Parathyroid adenoma (tissue), 2 donors: ENCODE results near the gene MGAT4B.
"Not testable (repeated sequence)": the region's sequence is repeated elsewhere in the genome, so short reads cannot be mapped to it uniquely, and the experiment has no call there.

Experiments
- H2AFZ ChIP-seq: fragments of 300-600 bp; sonication (generic); one replicate; pipeline ENCODE4 v1.7.0; 2017; ENCODE audit warnings: antibody characterized with exemption, mild to moderate bottlenecking
- H3K27ac ChIP-seq: fragments of 300-600 bp; sonication (generic); one replicate; pipeline ENCODE4 v1.7.0; 2017
- H3K27me3 ChIP-seq: fragments of 300-600 bp; sonication (generic); one replicate; pipeline ENCODE4 v1.7.0; 2017; ENCODE audit warnings: low read length; ENCODE audit not compliant: control insufficient read depth, insufficient read depth
- H3K36me3 ChIP-seq: fragments of 300-600 bp; sonication (generic); one replicate; pipeline ENCODE4 v1.7.0; 2017; ENCODE audit warnings: low read length; ENCODE audit not compliant: control insufficient read depth, insufficient read depth
- H3K4me1 ChIP-seq: fragments of 300-600 bp; sonication (generic); one replicate; pipeline ENCODE4 v1.7.0; 2017; ENCODE audit warnings: control low read depth
- H3K4me2 ChIP-seq: fragments of 300-600 bp; sonication (generic); one replicate; pipeline ENCODE4 v1.7.0; 2017; ENCODE audit warnings: low read length
- H3K4me3 ChIP-seq: fragments of 300-600 bp; sonication (generic); one replicate; pipeline ENCODE4 v1.7.0; 2017; ENCODE audit warnings: low read depth, low read length
- H3K79me2 ChIP-seq: fragments of 300-600 bp; sonication (generic); one replicate; pipeline ENCODE4 v1.7.0; 2017; ENCODE audit warnings: control low read depth
- H3K9ac ChIP-seq: fragments of 300-600 bp; sonication (generic); one replicate; pipeline ENCODE4 v1.7.0; 2017; ENCODE audit warnings: mild to moderate bottlenecking
- H3K9me3 ChIP-seq: fragments of 300-600 bp; sonication (generic); one replicate; pipeline ENCODE4 v1.7.0; 2017; ENCODE audit warnings: low read length; ENCODE audit not compliant: control insufficient read depth
- CTCF ChIP-seq: fragments of 300-600 bp; sonication (generic); IDR thresholded peaks from one replicate; pipeline ENCODE4 v1.7.0; 2017; ENCODE audit warnings: antibody characterized with exemption, mild to moderate bottlenecking
- donor health status: primary hyperparathyroidism.

The MGAT4B gene

DNA sequence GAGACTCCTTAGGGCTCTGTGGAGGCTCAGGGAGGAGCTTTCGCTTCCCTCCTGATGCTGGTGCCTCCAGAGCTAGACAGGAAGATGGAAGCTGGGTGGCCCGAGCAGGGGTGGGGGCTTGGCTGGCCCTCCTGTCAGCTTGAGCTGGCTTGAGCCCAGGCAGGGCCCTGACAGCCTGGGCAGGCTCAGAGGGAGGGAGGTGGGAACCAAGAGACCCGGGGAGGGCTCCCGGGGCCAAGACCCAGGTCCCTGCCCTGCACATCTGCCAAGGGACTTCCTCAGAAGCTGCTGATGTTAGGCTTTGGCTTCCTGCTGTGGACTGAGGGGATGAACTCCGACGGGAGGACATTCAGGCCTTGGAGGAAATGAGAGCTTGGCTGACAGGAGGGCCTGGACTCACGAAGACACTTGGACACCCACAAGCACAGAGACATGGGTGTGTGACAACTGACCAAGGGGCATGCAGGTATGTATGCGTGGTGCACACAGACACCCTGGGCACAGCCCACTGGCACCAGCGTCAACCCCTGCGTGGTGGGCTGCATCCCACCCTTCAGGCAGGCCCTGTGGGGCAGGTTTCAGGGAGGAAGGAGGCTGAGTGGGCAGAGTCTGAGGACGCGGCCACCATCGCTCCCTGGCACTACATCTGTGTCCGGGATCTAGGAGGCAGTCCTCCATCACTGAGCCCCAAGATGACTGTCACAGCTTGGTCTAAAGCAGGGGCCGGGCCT lies 14.6 kb downstream of the MGAT4B start:
- Histone ChIP-seq H3K9me3 (no peaks in the 10 kb centered on the region), H3K4me1 (no peaks in the 10 kb centered on the region), H3K4me2 (no peak overlapping the region), H3K9ac (no peak overlapping the region), H3K4me3 (no peak overlapping the region), H3K36me3 (no peaks in the 10 kb centered on the region), H3K27ac (peak overlapping the region; percentile 16), H3K79me2 (no peaks in the 10 kb centered on the region), H3K27me3 (no peaks in the 10 kb centered on the region), H2AFZ (no peak overlapping the region)
- TF ChIP-seq CTCF, result no peak

GRCh38 chr5:179789278-179789677 lies 17.4 kb downstream of the MGAT4B start:
- H3K4me2 ChIP-seq, H3K9me3 ChIP-seq, H3K36me3 ChIP-seq, H3K27ac ChIP-seq, H3K79me2 ChIP-seq, H3K4me1 ChIP-seq, H3K4me3 ChIP-seq, H2AFZ ChIP-seq, H3K27me3 ChIP-seq, H3K9ac ChIP-seq: not testable (repeated sequence)

- no peaks in the 10 kb centered on the region for H3K36me3 ChIP-seq
These were observed 18.3 kb downstream of the MGAT4B start for GRCh38 chr5:179788193-179788854.

GRCh38 chr5:179786861-179787260 lies 19.8 kb downstream of the MGAT4B start:
- no peak for TF ChIP-seq CTCF
- Histone ChIP-seq H3K36me3 (no peaks in the 10 kb centered on the region), H3K4me3 (no peak overlapping the region), H3K4me2 (no peak overlapping the region), H3K9me3 (no peaks in the 10 kb centered on the region), H2AFZ (no peak overlapping the region), H3K4me1 (no peaks in the 10 kb centered on the region), H3K9ac (no peak overlapping the region), H3K27me3 (no peaks in the 10 kb centered on the region), H3K27ac (no peak overlapping the region), H3K79me2 (no peaks in the 10 kb centered on the region)

More at GRCh38 chr5:179788193-179788854, 18.3 kb downstream of the MGAT4B start:
- no peak overlapping the region for H2AFZ ChIP-seq
- no peak for TF ChIP-seq CTCF
- H3K27ac ChIP-seq, result no peak overlapping the region
- no peaks in the 10 kb centered on the region for H3K4me1 ChIP-seq
- H3K27me3 ChIP-seq, result no peaks in the 10 kb centered on the region
- no peak overlapping the region for H3K9ac ChIP-seq
- H3K4me2 ChIP-seq, result no peak overlapping the region
- H3K9me3 ChIP-seq, result no peaks in the 10 kb centered on the region
- H3K4me3 ChIP-seq, result no peak overlapping the region
- no peaks in the 10 kb centered on the region for H3K79me2 ChIP-seq

DNA sequence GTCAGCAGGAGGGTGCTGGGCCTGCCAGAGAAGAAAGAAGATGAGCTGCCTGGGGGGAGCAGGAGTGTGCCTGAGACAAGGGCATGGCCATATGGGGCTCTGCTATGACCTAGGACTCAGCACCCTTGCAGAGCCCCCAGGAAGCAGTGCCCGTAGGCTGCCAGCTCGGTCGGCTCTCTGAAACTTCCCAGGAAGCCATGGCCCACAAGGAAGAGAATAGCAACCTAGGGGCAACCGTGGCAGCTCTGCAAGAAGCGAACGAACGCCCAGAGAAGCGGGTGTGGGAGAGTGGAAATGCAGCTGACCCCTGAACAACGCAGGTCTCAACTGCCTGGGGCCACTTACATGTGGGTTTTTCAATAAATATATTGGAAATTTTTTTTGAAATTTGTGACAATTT lies 23.5 kb downstream of the MGAT4B start:
- Histone ChIP-seq H3K36me3 (no peaks in the 10 kb centered on the region), H3K27me3 (no peaks in the 10 kb centered on the region)
- no peak for TF ChIP-seq CTCF

More for the DNA sequence above, 23.5 kb downstream of the MGAT4B start:
- no peaks in the 10 kb centered on the region for H3K79me2 ChIP-seq
- no peak overlapping the region for H3K9ac ChIP-seq
- no peak overlapping the region for H3K27ac ChIP-seq
- no peak overlapping the region for H3K4me3 ChIP-seq
- no peak overlapping the region for H3K4me2 ChIP-seq
- no peaks in the 10 kb centered on the region for H3K9me3 ChIP-seq
- peaks cover under 1% of the 10 kb centered on the region for H3K4me1 ChIP-seq
- no peak overlapping the region for H2AFZ ChIP-seq
